ENCODE data around the gene HSD11B1. TPM values are rescaled to one million over a fixed set of nuclear protein-coding genes. Genes with fewer than 3 reads are reported as not detected.

The HSD11B1 gene
- total RNA-seq, 2 donors from 2014 or later: 9.3 to 29.1 TPM

- no peaks in the 10 kb centered on the region for H3K27me3 ChIP-seq (replicated peaks; ENCODE audit: insufficient read depth)
- WGBS: 82% methylated on average over 1 of the region's 1 CpG
- H3K36me3 ChIP-seq: no peaks in the 10 kb centered on the region
- TF ChIP-seq POLR2AphosphoS5 (IDR thresholded peaks at IDR 0.05) (no peak), POLR2A (IDR thresholded peaks at IDR 0.05) (no peak), CTCF (IDR thresholded peaks at IDR 0.05) (no peak)
- H3K4me3 ChIP-seq: no peak overlapping the region
- no peaks in the 10 kb centered on the region for H3K4me1 ChIP-seq (replicated peaks)
- no peak overlapping the region for H3K27ac ChIP-seq
- DNase-seq (ENCODE audit: low spot score): no peak
- intact Hi-C loops (cut with DNase I): no loop called here
- no peaks in the 10 kb centered on the region for H3K9me3 ChIP-seq
Measured at GRCh38 chr1:209774592-209774991, 69.9 kb downstream of the HSD11B1 start.

DNA sequence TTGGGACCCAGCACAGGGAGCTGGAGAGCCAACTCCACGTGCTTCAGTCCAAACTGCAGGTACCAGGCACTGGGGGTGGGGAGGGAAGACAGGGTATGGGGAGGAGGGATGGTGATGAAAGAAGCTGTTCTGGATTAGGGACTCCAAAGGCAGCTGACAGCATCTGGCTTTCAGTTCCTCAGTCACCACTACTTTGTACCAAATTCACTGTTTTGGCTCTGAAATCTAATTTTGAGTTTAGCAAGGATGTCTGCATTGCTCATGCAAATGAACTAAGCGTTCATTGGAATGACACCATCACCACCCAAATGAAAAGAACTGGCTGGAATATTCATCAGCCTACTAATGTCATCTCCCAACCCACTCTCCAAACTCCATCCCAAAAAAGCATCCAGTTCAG, 71.0 kb downstream of the HSD11B1 start:
- no peak for TF ChIP-seq POLR2AphosphoS5 (IDR thresholded peaks at IDR 0.05)
- no peak for TF ChIP-seq CTCF (IDR thresholded peaks at IDR 0.05)
- TF ChIP-seq POLR2A (IDR thresholded peaks at IDR 0.05): no peak
- H3K9me3 ChIP-seq: no peaks in the 10 kb centered on the region
- H3K27ac ChIP-seq: no peak overlapping the region
- H3K27me3 ChIP-seq (replicated peaks; ENCODE audit: insufficient read depth): no peaks in the 10 kb centered on the region
- no peaks in the 10 kb centered on the region for H3K4me1 ChIP-seq (replicated peaks)
- DNase-seq (ENCODE audit: low spot score): no peak
- H3K4me3 ChIP-seq: no peak overlapping the region
- WGBS: 79% methylated on average over 2 of the region's 2 CpGs
- intact Hi-C loops (cut with DNase I): no loop called here
- no peaks in the 10 kb centered on the region for H3K36me3 ChIP-seq

GRCh38 chr1:209777587-209777986, 72.9 kb downstream of the HSD11B1 start:
- no peak for DNase-seq (ENCODE audit: low spot score)
- Histone ChIP-seq H3K27me3 (replicated peaks; ENCODE audit: insufficient read depth) (no peaks in the 10 kb centered on the region), H3K27ac (no peak overlapping the region), H3K4me1 (replicated peaks) (no peaks in the 10 kb centered on the region), H3K9me3 (no peaks in the 10 kb centered on the region), H3K36me3 (no peaks in the 10 kb centered on the region), H3K4me3 (no peak overlapping the region)
- TF ChIP-seq POLR2A (IDR thresholded peaks at IDR 0.05): no peak
- TF ChIP-seq POLR2AphosphoS5 (IDR thresholded peaks at IDR 0.05): no peak
- no peak for TF ChIP-seq CTCF (IDR thresholded peaks at IDR 0.05)
- intact Hi-C loops (cut with DNase I): no loop called here
- 95% methylated on average over 2 of the region's 2 CpGs for WGBS

- H3K27me3 ChIP-seq (replicated peaks; ENCODE audit: insufficient read depth): no peaks in the 10 kb centered on the region
- H3K9me3 ChIP-seq: no peaks in the 10 kb centered on the region
- TF ChIP-seq POLR2A (IDR thresholded peaks at IDR 0.05) (no peak), CTCF (IDR thresholded peaks at IDR 0.05) (no peak), POLR2AphosphoS5 (IDR thresholded peaks at IDR 0.05) (no peak)
- no peak for DNase-seq (ENCODE audit: low spot score)
- H3K4me3 ChIP-seq: no peak overlapping the region
- no peak overlapping the region for H3K27ac ChIP-seq
- 88% methylated on average over 1 of the region's 1 CpG for WGBS
- no peaks in the 10 kb centered on the region for H3K4me1 ChIP-seq (replicated peaks)
- intact Hi-C loops (cut with DNase I): no loop called here
- no peaks in the 10 kb centered on the region for H3K36me3 ChIP-seq
Measured at GRCh38 chr1:209778102-209778501, 73.5 kb downstream of the HSD11B1 start.

- TF ChIP-seq CTCF (IDR thresholded peaks at IDR 0.05) (no peak), POLR2A (IDR thresholded peaks at IDR 0.05) (no peak), POLR2AphosphoS5 (IDR thresholded peaks at IDR 0.05) (no peak)
- H3K27me3 ChIP-seq (replicated peaks; ENCODE audit: insufficient read depth): no peaks in the 10 kb centered on the region
- WGBS: 82% methylated on average over 4 of the region's 4 CpGs
- H3K9me3 ChIP-seq: no peaks in the 10 kb centered on the region
- no peak overlapping the region for H3K4me3 ChIP-seq
- no peak overlapping the region for H3K27ac ChIP-seq
- no peaks in the 10 kb centered on the region for H3K36me3 ChIP-seq
- intact Hi-C loops (cut with DNase I): no loop called here
- peaks cover 12% of the 10 kb centered on the region for H3K4me1 ChIP-seq (replicated peaks)
- DNase-seq (ENCODE audit: low spot score): no peak
Measured at GRCh38 chr1:209780268-209780667, 75.6 kb downstream of the HSD11B1 start.
